ENCODE measurements around the gene BCKDHB.

- TF ChIP-seq CTCF (IDR thresholded peaks at IDR 0.05) (no peak), POLR2AphosphoS5 (IDR thresholded peaks at IDR 0.05; ENCODE audit: low read depth, low read length) (no peak), REST (IDR thresholded peaks at IDR 0.05; ENCODE audit: insufficient read depth in 1 of 2, low read depth in 2 of 2, low read length in 1 of 2) (no peak)
These were observed 17.8 kb upstream of the BCKDHB start for GRCh38 chr6:80088637-80089036.
